ENCODE measurements around the gene PHOX2B.
A peak's percentile ranks its signal among the peaks of the same experiment; 100 is the strongest.

Gene PHOX2B

DNA sequence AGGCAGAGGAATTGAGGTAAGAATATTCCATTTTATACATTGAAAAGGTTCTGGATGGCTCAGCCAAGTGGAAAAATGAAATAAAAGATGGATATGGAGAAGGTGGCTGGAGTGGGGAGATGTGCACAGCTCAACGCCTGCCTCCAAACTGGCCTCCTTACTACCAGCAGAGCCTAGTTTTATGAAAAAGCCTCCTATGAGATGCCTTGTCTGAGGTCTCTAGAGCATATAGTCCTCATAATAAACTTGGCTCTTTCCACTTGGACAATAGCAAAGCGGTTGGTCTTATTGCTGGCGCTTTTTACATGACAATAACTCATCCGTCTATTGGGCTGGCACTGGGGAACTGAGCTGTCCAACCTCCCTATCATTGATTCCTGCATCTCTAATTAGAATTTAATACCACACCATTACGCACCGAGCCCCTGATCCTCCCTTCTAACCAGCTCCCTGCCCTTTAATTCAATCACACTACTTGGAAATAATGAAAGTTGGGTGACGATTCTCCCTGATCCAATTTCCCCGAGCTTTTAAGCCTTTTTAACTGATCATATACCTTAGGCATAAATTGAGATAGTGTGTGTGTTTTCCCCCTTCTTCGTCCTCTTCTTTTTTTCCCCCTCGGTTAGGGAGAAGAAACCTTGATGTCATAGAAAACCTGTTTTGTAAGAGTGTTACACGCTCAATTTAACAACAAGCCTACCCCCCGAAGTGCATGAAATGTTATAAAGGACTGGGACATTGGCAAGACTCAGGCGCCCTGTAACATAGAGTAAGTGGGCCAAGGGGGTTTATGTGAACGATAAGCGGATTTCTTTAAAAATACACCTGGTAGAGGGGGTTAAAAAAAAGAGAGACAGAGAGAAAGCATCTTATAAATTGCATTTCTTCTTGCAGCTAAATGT lies at the start of gene PHOX2B:
Gene PHOX2B, minus strand, starts transcription at position 155 of the 905 bp plus-strand sequence. Its CDS starts 115 bp downstream, at position 40.
- DNase-seq, result no peak

DNA sequence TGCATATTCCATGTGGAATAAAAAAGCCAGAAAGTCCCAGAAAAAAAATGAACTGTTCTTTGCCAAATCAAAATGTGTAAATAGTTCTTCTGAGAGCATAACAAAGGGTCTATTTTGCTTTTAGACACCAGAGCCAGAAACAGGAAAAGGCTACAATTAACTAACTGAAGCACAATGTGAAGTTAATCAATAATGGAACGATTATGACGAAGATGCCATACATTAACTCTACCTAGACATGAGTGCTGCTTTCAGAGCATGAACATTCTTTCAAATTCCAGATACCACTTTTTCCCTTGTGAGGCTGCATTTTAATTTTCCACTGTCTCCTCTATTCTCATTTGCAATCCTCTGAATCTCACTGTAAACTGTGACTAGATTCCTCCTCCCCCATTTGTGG lies 48.7 kb upstream of the PHOX2B start:
- DNase-seq, result no peak

DNA sequence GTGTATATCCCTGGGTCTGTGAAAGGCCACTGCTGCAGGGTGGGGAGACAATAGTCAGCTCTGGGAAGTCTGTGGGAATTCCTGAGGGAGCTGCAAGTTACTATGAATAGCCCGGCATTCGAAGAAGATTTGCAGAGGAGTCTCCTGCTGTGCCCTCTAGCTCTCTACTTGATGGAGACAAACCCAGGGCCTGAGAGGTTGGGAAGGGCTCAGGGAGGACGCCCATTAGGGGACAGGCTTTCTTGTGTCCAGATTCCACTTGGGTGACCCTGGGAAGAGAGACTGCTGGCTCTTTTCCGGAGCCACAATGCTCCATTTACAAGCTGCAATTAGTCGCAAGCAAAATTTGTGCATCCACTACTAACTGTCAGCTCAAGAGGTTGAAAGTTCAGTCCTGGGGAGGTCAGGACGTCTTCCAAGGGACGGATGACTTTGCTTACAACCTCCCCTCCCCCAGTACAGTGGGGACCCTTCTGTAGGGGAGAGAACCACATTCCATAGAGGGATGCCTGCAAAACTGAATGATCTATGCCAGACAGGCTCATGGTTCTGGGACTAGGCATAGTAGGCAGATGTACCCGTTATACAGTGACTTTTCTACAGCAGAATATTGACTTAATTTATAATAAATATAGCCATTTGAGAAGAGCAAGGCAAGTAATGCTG lies 48.2 kb upstream of the PHOX2B start:
- DNase-seq, result no peak

DNA sequence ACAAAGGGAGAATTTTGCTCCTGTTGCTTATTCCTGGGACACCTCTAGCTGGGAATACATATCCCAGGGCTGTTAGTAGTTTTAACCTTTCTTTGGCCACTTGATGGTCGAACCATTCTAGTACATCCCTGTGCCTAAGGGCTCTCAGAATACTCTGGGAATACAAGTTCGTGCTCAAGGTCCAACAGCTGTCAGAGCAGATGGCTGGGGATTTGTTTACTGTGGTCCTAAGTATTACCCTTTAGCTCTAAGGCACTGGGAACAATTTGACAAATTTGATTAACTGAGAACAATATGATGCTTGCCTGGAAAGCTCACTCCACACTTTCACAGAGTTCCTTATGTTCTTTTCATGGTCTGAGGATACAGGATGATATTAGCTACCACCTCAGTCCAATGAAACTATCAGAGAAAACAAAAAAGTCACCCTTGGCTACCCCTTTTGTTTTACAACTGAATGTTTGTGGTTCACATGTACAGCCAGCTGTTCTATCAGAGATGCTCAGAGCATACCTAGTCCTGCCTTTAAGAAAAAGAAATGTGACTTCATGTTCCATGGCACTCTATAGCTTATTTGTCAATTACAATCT lies 47.4 kb upstream of the PHOX2B start:
- DNase-seq, result peak; percentile 84

DNA sequence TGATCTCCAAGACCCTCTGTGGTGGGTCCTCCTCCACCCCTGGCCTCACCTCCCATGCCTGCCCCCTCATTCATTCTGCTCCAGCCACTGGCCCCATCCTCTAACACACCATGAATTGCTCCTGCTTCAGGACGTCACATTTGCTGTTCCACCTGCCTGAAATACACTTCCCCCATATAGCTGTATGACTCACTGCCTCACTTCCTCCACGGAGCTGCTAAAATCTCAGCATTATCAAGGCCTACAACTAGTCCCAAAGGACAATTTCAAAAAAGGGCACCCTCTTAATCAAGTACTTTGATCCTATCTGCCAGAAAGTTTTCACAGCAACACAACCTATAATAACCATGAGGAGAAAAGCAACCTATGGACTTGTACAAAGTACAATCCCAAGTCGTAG lies 43.6 kb upstream of the PHOX2B start:
- DNase-seq, result no peak

DNA sequence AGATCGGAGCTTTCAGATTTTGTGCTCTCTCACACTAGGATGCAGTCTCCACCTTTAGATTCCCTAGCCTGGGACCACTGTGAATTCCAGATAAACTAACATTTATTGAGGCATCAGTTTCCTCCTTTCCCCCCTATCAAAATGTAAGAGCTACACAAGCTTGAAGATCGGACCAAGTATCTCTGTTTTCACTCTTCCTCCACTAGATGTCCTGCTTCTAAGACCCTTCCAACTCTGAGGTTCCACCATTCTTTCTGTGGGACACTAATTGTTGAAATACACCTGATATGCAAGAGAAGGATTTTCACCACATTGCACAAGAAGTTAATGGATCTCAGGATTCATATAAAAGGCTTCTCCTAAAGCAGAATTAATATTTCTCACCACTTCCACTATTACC lies 43.0 kb upstream of the PHOX2B start:
- no peak for DNase-seq

DNA sequence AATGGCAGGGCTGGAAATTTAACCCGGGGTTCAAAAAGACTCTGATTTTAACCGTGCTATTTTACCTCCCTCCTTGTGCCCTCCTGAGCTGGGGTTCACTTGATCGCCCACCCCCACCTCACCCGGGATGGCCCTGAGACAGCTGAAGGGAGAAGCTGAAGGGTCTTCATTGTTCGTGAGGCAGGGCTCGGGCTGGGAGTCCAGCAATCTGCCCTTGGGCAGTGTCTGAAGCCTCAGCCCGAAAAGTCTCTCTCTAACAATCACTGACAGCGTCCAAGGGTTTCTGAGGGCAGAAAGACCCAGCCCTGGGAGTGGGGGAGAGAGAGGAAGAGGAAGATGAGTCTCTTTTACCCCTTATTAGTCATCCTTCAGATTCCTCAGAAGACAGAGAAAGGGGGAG lies 39.4 kb upstream of the PHOX2B start:
- DNase-seq, result no peak

DNA sequence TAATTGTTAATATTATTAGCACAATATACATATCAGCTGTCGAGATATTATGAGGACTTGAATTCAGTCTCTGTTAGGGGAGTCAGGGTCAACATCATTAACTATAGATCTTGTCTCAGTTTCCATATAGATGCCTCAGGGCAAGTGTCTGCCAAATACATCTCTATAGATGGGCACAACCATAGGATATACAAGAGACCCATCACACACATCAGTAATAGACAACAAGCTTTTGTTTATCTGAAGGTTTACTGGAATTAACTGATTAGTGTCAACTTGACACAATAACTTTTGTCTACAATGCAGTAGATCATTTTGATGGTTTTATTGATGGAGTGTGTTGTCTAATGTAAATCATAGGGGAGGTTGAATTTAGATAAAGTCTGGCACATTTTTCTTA lies 37.1 kb upstream of the PHOX2B start:
- DNase-seq, result no peak

DNA sequence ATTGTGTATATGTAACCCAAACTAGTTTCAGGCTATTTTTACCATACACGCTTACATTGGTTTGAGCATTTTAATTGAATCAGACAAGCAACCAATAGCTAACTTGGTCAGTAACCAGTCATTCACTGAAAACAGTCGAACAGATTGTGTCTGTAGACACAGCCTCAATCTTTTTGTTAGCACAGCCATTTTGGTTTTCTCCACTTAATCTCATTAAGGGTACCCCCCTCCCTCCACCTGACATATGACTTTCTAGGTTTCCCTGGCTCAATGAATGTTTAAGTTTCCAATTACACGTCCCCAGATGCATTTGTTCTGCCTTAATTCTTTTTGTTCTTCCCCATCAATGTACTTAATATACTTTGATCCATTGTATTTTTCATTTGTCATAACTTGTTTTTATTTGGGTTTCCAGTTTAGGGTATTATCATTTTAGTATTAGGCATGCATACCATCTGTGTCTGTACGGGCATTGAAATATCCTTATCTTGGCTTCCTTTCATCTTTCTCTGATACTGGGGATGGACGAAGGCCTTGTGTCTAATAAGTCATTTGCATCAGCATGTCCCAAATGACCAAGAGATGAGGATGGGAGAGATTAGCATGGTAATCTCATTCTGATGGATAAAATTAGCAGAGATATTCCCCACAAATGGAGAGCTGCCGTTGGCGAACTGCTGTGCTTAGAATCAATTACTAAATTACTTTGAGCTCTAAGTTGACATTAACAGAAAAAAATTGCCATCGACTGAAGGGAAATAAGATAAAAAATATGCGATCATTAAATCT lies 35.9 kb upstream of the PHOX2B start:
- no peak for DNase-seq

DNA sequence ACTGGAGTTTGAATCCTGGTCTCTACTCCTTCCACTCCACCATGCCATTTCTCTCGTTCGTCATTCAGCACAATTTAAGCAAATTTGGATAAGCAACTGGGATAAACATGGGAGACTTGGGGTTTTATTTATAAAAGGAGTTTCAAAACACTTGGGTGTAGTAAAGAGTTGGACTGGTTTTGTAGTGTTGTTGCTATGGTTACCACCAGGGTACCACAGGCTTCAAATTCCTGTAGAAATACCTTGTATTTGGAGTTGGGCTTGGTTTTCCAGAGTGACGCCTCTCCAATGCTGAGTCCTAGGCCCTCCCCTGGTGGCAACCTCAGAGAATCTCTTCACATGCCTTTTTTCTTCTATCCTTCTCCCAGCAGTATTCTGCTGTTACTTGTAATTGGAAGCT lies 27.9 kb upstream of the PHOX2B start:
- DNase-seq, result no peak

DNA sequence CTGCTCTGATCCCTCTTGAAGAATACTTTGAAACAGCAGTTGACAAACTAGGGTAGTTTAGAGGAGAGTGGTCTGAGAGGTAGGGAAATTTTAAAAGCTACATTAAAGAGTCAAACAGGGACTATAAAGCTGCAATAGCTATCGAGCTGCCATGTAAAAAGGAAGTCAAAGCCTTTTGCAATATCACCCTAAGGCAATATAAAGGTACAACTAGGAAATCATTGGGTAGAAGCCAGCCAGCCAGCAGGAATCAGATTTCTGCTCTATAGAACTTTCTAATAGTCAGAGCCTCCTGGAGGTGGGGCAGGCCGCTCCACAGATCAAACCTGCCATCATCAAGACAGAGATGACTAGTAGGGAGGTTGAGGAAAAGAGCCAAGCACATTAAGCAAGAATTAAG lies 15.2 kb upstream of the PHOX2B start:
- no peak for DNase-seq

DNA sequence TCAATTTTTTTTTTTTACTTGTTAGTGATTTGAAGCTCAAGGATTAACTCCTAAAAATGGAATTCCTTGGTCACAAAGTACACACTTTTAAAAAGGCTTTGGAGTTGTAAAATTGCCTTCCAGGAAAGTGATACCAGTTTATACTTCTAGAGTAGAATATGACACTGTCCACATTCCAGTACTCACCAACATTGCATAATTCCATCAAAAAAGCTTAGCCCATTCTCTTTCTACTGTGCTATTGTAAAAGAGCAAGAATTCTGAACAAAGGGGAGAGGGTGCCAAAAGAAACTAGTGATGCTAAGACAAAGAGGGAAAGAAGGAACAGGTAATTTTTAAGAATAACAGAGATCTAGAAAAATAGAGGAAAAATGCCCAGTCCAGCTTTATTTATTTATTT lies 10.4 kb upstream of the PHOX2B start:
- no peak for DNase-seq

DNA sequence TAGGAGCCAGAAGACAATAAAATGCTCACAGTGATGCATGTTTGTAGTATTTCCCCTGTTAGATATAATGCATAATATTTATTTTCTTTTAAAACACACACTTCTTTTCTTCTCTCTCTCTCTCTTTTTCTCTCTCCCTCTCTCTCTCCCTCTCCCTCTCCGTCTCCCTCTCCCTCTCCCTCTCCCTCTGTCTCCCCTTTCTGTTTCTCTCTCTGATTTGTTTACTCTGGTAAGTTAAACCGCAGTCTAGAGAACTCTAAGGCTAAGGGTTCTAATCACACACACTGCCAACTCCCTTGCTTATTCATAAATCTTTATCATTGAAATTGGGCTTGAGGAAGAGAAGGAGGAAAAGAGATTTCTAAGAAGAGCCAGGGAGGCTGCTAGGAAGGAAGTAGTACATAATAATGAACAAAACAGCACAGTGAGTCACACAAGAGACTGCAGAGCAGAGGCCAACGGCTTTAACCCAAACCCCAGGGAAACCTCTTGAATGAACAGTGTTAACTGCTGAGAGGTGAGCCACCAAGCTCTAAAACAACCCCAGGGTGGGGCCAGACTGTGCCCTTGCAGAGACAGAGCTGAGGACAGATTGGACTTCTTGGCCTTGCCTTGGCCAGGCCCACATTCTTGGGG lies 9.1 kb upstream of the PHOX2B start:
- DNase-seq, result no peak

DNA sequence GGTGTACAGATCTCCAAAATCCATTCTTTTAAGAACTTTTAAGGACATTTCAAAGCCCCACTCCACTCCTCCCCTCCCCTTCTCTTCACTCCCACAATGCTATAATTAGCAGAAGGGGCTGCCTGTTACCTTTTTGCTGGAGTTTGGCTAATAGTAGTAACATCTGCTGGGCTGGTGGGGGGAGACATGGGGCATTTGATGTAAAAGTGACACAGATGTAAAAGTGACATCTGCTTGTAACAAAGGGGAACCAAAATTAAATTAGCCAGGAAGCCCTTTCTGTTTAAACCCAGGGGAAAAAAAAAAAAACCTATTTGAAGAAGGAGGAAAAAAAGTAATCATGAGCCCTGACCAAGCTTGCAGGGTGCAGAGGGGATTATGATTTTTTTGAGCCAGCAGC lies 5.4 kb upstream of the PHOX2B start:
- no peak for DNase-seq

DNA sequence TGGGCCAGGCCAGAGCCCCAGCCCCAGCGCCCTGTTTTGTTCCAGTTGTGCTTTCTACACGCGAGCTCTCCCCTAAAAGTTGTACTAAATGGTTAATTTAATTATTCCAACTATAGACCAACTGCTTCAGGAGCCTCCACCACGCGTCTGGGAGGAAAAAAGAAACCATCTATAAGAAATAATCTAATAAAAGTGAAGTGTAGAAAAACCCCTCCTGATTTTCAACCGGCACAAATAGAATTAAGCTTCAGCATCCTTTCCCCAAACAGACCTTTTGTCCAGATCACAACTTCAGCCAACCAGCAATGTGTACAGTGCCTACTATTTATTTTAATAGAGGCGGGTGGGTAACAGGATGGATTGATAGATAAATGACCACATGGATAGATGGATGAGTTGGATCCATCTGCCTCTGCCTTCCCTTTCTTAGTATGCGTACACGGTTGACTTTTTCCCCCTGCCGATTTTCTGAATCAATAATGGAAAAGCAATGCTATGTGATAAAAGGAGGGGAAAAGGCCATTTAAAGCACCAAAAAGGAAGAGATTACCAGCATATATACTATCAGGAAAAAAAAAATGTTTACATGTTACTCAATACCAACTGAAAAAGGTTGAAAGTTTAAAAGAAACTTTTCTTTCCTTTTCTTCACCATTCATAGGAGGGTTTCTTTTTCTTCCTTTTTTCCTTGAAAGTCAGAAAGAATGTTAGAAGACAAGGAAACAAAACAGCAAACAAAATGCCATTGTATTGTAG lies 3.7 kb upstream of the PHOX2B start:
- DNase-seq, result no peak

DNA sequence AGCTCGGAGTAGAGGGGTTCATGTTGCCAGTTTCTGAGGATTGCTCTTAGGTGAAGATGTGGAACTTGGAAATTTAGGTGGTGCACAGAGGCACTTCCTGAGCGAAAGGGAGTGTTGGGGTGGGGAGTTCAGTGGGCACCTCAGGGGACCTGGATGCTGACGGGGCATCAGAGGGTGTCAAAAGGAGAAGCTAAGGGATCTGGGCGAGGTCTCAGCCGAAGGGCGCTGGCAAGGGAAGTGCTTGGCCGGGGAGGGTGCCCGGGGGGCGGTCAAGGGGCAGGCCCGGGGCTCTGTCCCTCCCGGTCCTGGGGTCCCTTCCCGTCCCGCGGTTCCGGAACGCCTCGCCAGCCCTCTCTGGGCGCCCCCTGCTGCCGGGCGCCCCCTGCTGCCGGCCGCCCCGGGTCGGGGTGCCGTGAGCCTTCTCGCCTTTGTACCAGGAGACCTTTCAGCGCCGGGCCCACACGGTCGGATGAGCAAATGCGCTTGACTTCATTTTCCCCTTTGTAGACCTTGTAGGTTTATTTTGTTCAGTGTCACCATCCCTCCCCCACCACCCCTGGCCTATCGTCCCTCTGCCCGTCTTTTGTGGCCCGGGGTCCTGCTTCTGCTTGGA lies 3.0 kb upstream of the PHOX2B start:
- no peak for DNase-seq

DNA sequence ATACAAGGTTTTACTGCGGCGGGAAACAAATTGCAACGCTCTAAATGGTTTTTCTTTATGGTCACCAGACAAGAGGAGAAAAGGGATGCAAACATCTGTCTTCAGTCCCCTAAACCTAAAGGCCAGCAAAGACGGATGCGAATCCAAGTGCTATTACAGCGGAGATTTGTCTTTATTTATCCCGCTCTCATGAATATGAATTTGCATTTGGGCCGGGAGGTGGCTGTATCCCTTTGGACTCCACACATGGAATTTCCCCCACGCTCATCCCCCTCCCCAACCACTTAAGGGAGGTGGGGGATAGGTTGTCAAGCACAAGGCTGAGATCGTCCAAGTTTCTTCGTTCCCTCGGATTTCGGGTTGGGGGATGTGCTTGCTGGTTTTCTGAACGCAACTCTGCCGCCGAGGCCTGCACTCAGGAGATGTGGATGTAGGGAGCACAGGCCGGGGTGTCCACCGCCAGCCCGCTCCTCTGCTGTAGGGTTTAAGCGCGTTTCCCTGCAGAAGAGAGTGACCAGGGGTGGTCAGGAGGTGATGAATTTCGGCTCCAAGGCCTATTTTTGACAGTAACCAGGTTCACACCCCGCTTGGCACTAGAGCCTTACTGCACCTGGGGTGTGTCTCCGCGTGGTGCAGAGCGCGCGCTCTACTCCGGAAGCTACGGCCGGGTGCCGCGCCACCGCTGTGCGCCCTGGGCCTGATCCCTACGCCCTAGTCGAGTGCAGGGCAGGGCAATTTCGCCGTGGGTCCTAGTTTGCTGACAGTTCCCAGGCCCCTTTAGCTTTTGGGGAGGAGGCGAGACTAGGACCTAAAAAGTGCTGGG lies 2.3 kb upstream of the PHOX2B start:
- no peak for DNase-seq

DNA sequence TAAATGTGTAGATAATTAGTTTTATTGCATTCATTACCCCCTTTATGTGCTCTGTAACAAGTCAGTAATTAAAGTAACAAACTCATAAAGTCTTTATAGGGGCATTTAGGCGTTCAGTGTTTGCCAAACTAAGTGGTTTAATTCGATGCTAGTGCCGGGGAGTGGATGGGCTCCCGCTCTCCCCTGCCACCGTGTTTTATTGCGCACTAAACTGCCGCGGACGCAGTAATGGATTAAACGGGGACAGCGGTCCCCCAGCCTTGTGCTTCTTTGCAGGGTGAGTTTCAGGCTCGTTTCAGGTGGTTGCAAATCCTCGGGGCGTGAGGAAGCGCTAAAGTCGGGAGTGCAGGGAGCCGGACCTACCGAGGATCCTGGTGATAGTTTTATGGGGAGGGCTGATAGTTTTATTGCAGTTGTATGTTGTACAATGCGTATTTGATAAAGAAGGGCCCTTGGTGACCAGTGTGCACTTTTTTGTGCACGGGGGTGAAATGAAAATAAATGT lies 1.6 kb upstream of the PHOX2B start:
- no peak for DNase-seq

DNA sequence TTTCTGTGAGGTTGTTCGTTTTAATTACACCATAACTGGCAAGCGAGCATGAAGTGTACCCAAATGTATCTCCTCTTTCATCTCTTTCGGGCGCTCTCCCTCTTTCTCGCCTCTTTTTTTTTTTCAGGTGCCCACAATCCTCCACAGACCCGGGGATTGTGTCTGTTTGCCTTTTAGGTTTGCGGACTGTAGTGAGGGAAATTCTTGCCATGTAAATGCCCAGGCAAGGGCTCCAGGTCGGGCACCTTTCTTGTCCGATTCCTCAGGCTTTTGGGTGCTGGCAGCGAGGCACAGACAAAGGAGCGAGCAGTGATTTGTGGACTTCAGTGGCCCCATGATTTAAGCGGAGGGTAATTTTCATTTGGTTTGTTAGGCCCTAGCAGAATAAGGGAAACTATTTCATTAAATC lies 1.1 kb upstream of the PHOX2B start:
- DNase-seq, result no peak

DNA sequence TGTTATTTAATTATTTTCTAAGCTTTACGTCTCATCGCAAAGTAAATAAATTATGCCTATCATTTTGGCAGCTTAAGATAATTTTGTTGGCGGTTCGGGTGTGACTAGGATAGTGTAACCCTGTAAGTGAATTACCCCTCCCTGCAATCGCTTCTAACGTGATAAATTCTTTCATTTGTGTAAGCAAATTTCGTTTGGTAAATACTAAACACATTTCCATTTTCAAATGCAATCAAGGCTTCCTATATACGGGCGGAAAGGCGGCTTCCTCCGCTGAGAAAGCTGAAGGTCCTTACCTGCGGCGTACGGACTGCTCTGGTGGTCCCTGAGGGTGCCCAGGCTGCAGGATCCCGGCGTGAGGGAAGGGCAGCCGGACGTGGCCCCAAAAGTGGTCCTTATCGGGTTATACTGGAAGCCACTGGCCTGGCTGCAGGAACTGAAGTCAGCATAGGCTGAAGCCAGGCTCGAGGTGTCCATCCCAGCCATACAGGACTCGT lies 403 bp downstream of the PHOX2B start:
- DNase-seq, result no peak

All from DMS 273 treated with DMSO at 0.1 percent for 48 hours (cell line).